Measurements from ENCODE around the gene AMER1.

DNA sequence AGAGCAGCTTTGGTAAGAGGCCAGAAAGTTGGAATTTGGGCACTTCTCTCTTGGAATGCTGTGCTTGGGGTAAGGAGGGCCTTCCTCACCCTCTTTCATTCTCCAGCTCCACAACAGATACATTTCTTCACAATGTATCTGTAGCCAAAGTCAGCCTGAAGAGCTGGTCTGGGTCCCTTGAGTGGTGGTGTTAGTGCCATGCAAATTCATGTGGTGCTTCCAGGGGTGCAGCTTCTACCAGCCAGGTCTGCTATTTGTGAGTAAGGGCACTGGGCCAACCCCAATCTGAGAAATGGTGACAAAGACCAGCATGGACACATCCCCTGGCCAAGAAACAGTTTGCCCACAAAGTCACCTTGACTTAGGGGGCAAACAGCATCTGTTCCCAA lies 17.8 kb downstream of the AMER1 start:
- TF ChIP-seq POLR2A (IDR thresholded peaks at IDR 0.05) (no peak), CTCF (IDR thresholded peaks at IDR 0.05) (no peak)
